ENCODE measurements around the gene LRRC8A.

DNA sequence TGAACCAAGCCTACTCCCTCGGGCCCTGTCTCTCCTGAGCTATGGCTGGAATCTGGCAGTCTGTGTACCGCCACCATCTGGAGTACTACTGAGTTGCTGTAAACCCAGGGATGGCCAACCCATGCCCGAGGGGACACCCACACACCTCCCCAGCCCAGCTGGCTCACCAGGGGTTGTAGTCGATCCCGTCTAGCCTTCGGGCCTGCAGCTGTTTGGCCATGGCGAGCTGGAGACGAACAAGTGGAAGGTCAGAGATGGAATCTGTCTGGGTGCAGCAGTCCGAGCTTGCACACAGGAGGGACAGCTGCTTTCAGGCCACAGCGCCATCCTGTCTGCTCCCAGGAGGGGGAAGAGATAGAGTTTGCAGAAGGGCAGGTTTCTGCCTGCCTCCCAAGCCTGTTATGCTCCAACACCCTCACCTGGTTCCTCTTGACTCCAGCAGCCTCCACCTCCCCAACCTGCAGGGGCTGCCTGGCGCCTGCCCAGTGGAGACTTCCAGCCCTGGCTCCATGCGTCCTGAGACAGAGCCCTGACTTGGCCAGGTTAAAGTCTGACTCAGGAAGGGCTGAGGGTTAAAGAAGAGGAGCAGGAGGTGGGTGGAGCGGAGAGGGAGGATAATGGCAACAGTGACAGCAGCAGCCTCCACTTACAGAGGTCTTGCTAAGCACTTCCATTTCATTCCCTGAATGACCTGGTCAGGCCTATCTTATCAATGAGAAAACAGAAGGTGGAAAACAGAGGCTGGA is 36.6 kb upstream of the LRRC8A start:
- TF ChIP-seq, protein P1, sequence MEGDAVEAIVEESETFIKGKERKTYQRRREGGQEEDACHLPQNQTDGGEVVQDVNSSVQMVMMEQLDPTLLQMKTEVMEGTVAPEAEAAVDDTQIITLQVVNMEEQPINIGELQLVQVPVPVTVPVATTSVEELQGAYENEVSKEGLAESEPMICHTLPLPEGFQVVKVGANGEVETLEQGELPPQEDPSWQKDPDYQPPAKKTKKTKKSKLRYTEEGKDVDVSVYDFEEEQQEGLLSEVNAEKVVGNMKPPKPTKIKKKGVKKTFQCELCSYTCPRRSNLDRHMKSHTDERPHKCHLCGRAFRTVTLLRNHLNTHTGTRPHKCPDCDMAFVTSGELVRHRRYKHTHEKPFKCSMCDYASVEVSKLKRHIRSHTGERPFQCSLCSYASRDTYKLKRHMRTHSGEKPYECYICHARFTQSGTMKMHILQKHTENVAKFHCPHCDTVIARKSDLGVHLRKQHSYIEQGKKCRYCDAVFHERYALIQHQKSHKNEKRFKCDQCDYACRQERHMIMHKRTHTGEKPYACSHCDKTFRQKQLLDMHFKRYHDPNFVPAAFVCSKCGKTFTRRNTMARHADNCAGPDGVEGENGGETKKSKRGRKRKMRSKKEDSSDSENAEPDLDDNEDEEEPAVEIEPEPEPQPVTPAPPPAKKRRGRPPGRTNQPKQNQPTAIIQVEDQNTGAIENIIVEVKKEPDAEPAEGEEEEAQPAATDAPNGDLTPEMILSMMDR (IDR thresholded peaks at IDR 0.05 in 2 of 3, conservative IDR thresholded peaks at IDR 0.05 in 1 of 3; ENCODE audit: borderline replicate concordance in 1 of 3, insufficient read depth in 1 of 3, low read depth in 2 of 3, low read length in 2 of 3), result no peak
- no peak for TF ChIP-seq POLR2A (IDR thresholded peaks at IDR 0.05; ENCODE audit: borderline replicate concordance, extremely low read depth, insufficient read depth, insufficient read length)
